Astrocyte (in vitro differentiated cells and primary cell): Measurements from ENCODE around the gene FBXO31. TPM values are rescaled to one million over a fixed set of nuclear protein-coding genes. Genes with fewer than 3 reads are reported as not detected.
A peak's percentile ranks its signal among the peaks of the same experiment; 100 is the strongest.

Experiments
- DNase-seq: peaks from one replicate; pipeline ENCODE4 v3.0.0-alpha.2; 2010; ENCODE audit warnings: low read depth
- FAIRE-seq: peaks from 2 replicates; lab custom pipeline; 2011; peaks lifted over from hg19 to GRCh38; lab: Jason Lieb, UNC
- H2AFZ ChIP-seq: 2 replicates; pipeline ENCODE4 v1.6.0; 2012; ENCODE audit warnings: low read depth, low read length, inconsistent platforms
- H3K27ac ChIP-seq: 2 replicates; pipeline ENCODE4 v1.5.1; 2011; ENCODE audit warnings: low read depth, low read length, inconsistent platforms
- H3K27me3 ChIP-seq: 2 replicates; pipeline ENCODE4 v1.6.0; 2011; ENCODE audit warnings: low read length, inconsistent platforms; ENCODE audit not compliant: insufficient read depth
- H3K36me3 ChIP-seq: 2 replicates; pipeline ENCODE4 v1.5.1; 2011; ENCODE audit warnings: low read length, inconsistent platforms; ENCODE audit not compliant: insufficient read depth
- H3K4me1 ChIP-seq: 2 replicates; pipeline ENCODE4 v1.5.1; 2011; ENCODE audit warnings: low read length, inconsistent platforms; ENCODE audit not compliant: insufficient read depth
- H3K4me2 ChIP-seq: 2 replicates; pipeline ENCODE4 v1.6.0; 2012; ENCODE audit warnings: low read length, inconsistent platforms
- H3K4me3 ChIP-seq: 2 replicates; pipeline ENCODE4 v1.5.1; 2011; ENCODE audit warnings: low read depth, mild to moderate bottlenecking, low read length, inconsistent platforms; ENCODE audit not compliant: insufficient read depth
- H3K79me2 ChIP-seq: 2 replicates; pipeline ENCODE4 v1.6.0; 2012; ENCODE audit warnings: mild to moderate bottlenecking, low read length, inconsistent platforms; ENCODE audit not compliant: insufficient read depth
- H3K9ac ChIP-seq: 2 replicates; pipeline ENCODE4 v1.6.0; 2012; ENCODE audit warnings: mild to moderate bottlenecking, low read length, inconsistent platforms
- H3K9me3 ChIP-seq: 2 replicates; pipeline ENCODE4 v1.5.1; 2012; ENCODE audit warnings: low read depth, mild to moderate bottlenecking, low read length, inconsistent platforms; ENCODE audit not compliant: insufficient read depth
- H4K20me1 ChIP-seq: 2 replicates; pipeline ENCODE4 v1.6.0; 2012; ENCODE audit warnings: low read length, inconsistent platforms; ENCODE audit not compliant: insufficient read depth
- H3K27ac Mint-ChIP-seq: one replicate; pipeline ENCODE4 v1.8.0; 2021; ENCODE audit warnings: mild to moderate bottlenecking, mixed read lengths; ENCODE audit not compliant: unreplicated experiment
- H3K27me3 Mint-ChIP-seq: one replicate; pipeline ENCODE4 v1.8.0; 2021; ENCODE audit warnings: low read depth, mixed read lengths; ENCODE audit not compliant: unreplicated experiment
- H3K36me3 Mint-ChIP-seq: one replicate; pipeline ENCODE4 v1.8.0; 2021; ENCODE audit warnings: low read depth, mixed read lengths; ENCODE audit not compliant: unreplicated experiment
- H3K4me1 Mint-ChIP-seq: one replicate; pipeline ENCODE4 v1.8.0; 2021; ENCODE audit warnings: low read depth, mixed read lengths; ENCODE audit not compliant: unreplicated experiment
- H3K4me3 Mint-ChIP-seq: one replicate; pipeline ENCODE4 v1.8.0; 2021; ENCODE audit warnings: mild to moderate bottlenecking, moderate library complexity, mixed read lengths; ENCODE audit not compliant: unreplicated experiment
- H3K9me3 Mint-ChIP-seq: one replicate; pipeline ENCODE4 v1.8.0; 2021; ENCODE audit warnings: mild to moderate bottlenecking, mixed read lengths; ENCODE audit not compliant: unreplicated experiment
- EZH2 ChIP-seq: IDR thresholded peaks from 2 replicates; pipeline ENCODE4 v1.6.1; 2012; ENCODE audit warnings: mild to moderate bottlenecking, low read length, inconsistent platforms; ENCODE audit not compliant: insufficient read depth
- total RNA-seq: library from RNA; stranded (reverse); gene quantifications from 2 replicates; pipeline ENCODE4 v1.2.1, GENCODE V29; 2021
- TF ChIP-seq, protein P1 (sequence below): IDR thresholded peaks from 2 replicates; pipeline ENCODE4 v1.5.1; 2011; ENCODE audit warnings: low read depth, mild to moderate bottlenecking, inconsistent platforms, low read length, moderate library complexity; ENCODE audit not compliant: insufficient read depth

FBXO31 gene
- total RNA-seq, 1 donor from 2014 or later: 34.9 TPM

- no peaks in the 10 kb centered on the region for H3K9me3 Mint-ChIP-seq
- Histone ChIP-seq H3K27me3 (no peaks in the 10 kb centered on the region), H3K79me2 (peaks cover 55% of the 10 kb centered on the region), H3K4me2 (peak overlapping the region; percentile 94), H2AFZ (no peak overlapping the region), H3K4me1 (peaks cover 14% of the 10 kb centered on the region), H3K9me3 (no peaks in the 10 kb centered on the region), H3K36me3 (no peaks in the 10 kb centered on the region), H3K4me3 (peak overlapping the region; percentile 80), H3K27ac (peak overlapping the region; percentile 62), H4K20me1 (peaks cover 51% of the 10 kb centered on the region), H3K9ac (peak overlapping the region; percentile 85)
- FAIRE-seq (no peak), DNase-seq (peak; percentile 44)
- H3K4me1 Mint-ChIP-seq: peaks cover 17% of the 10 kb centered on the region
- peak overlapping the region; percentile 99 for H3K4me3 Mint-ChIP-seq
- H3K27ac Mint-ChIP-seq: peak overlapping the region; percentile 93
- peaks cover 10% of the 10 kb centered on the region for H3K36me3 Mint-ChIP-seq
- TF ChIP-seq, protein P1, sequence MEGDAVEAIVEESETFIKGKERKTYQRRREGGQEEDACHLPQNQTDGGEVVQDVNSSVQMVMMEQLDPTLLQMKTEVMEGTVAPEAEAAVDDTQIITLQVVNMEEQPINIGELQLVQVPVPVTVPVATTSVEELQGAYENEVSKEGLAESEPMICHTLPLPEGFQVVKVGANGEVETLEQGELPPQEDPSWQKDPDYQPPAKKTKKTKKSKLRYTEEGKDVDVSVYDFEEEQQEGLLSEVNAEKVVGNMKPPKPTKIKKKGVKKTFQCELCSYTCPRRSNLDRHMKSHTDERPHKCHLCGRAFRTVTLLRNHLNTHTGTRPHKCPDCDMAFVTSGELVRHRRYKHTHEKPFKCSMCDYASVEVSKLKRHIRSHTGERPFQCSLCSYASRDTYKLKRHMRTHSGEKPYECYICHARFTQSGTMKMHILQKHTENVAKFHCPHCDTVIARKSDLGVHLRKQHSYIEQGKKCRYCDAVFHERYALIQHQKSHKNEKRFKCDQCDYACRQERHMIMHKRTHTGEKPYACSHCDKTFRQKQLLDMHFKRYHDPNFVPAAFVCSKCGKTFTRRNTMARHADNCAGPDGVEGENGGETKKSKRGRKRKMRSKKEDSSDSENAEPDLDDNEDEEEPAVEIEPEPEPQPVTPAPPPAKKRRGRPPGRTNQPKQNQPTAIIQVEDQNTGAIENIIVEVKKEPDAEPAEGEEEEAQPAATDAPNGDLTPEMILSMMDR: no peak
- TF ChIP-seq EZH2: no peak
- H3K27me3 Mint-ChIP-seq: no peaks in the 10 kb centered on the region
Measured at GRCh38 chr16:87392821-87393679, 9.5 kb upstream of the FBXO31 start.

DNA sequence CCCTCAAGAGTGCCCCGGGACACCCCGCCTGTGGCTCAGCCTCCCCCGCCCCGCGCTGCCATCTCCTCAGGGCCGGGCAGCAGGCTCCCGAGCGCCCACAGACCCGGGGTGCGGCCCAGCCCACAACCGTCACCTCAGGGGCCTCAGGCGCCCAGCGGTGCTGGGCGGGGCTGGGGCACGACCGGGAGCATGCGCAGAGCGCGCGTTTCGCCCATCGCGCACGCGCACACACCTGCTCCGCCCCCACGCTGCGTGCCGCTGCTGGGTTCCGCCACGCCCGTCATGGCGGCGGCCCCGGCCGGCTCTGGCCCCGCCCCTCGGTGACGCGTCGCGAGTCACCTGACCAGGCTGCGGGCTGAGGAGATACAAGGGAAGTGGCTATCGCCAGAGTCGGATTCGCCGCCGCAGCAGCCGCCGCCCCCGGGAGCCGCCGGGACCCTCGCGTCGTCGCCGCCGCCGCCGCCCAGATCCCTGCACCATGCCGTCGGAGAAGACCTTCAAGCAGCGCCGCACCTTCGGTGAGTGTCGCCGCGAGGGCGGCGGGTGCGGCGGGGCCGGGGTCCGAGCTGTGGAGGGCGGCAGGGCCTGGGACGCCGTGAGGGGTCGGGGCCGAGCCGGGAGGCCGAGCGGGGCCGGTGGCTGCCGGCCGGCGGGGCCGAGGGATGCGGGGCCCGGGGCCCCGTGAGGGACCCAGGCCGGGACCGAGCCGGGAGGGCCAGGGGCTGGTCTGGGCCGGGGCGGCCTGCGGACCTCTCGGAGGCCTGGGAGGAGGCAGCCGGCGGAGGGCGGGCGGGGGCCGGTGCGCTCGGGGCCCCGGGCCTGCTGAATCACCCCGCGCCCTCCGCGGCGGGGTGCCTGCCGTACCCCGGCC lies 8.6 kb upstream of the FBXO31 start, which contains the start of gene MAP1LC3B:
MAP1LC3B (plus strand) TSS at position 387 of the 871 bp plus-strand sequence; CDS start at position 479, 92 bp downstream.
- Mint-ChIP-seq H3K36me3 (peaks cover 10% of the 10 kb centered on the region), H3K9me3 (no peaks in the 10 kb centered on the region), H3K27me3 (no peaks in the 10 kb centered on the region), H3K4me1 (peaks cover 22% of the 10 kb centered on the region), H3K4me3 (peak within 1 kb of the TSS; percentile 99), H3K27ac (peak within 1 kb of the TSS; percentile 99)
- peak within 1 kb of the TSS; percentile 80 for H3K4me3 ChIP-seq
- no peaks in the 10 kb centered on the region for H3K36me3 ChIP-seq
- peak within 1 kb of the TSS; percentile 89 for H3K9ac ChIP-seq
- peak within 1 kb of the TSS; percentile 94 for H3K4me2 ChIP-seq
- peaks cover 18% of the 10 kb centered on the region for H3K4me1 ChIP-seq
- no peak for FAIRE-seq
- peak within 1 kb of the TSS; percentile 86 for H3K27ac ChIP-seq
- DNase-seq: peak; percentile 82
- H3K27me3 ChIP-seq: no peaks in the 10 kb centered on the region
- peaks cover 47% of the 10 kb centered on the region for H3K79me2 ChIP-seq
- peaks cover 44% of the 10 kb centered on the region for H4K20me1 ChIP-seq
- TF ChIP-seq, protein P1: no peak
- no peak for TF ChIP-seq EZH2
- H2AFZ ChIP-seq: peak within 1 kb of the TSS; percentile 59
- no peaks in the 10 kb centered on the region for H3K9me3 ChIP-seq
